Endometrial microvascular endothelial cells (primary cell): ENCODE measurements around the gene PCGF3. TPM values are rescaled to one million over a fixed set of nuclear protein-coding genes. Genes with fewer than 3 reads are reported as not detected.
"Not testable (repeated sequence)": the region's sequence is repeated elsewhere in the genome, so short reads cannot be mapped to it uniquely, and the experiment has no call there.

Experiments
- in situ Hi-C: cut with HindIII; loops from 2 replicates; pipeline ENCODE4 v1.10.0; 2017; ENCODE audit warnings: low sequenced_read_pairs, low pct_unique_long_range_greater_than_20kb; ENCODE audit errors: inconsistent ontology term
- total RNA-seq: library from RNA; depleted of rRNA; stranded (reverse); fragments of >200 nt; gene quantifications from one replicate; pipeline ENCODE4 v1.2.3, GENCODE V29; 2015; ENCODE audit errors: inconsistent ontology term

PCGF3 gene
- total RNA-seq, 1 donor from 2014 or later: 42.6 TPM

GRCh38 chr4:718460-718859 is 12.8 kb downstream of the PCGF3 start:
- in situ Hi-C loops: no loop called here

DNA sequence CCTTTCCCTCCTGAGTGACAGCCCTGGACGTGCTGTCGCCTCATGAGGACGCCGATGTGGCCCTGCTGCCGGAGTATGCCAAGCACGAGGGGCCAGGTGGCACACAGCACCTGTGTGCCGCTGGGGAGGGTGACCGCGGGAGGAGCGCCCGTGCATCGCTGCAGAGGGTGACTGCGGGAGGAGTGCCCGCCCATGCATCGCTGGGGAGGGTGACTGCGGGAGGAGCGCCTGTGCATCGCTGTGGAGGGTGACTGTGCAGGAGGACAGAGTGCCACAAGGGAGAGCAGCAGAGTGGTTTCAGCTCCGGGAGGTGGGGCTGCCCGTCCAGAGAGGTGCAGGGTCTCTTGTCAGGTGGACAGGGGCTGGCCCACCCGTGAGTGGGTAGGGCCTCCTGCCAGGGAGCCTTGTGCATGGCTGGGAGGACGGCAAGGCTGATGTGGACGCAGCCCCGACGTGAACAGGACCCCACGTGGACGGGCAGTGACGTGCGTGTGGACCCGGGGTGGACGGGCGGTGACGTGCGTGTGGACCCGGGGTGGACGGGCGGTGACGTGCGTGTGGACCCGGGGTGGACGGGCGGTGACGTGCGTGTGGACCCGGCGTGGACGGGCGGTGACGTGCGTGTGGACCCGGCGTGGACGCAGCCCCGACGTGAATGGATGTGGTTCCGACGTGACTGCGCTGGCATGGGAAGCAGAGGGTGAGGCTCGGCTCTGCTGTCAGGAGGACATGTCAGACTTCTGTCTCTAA is 14.7 kb downstream of the PCGF3 start:
- in situ Hi-C loops: no loop called here

DNA sequence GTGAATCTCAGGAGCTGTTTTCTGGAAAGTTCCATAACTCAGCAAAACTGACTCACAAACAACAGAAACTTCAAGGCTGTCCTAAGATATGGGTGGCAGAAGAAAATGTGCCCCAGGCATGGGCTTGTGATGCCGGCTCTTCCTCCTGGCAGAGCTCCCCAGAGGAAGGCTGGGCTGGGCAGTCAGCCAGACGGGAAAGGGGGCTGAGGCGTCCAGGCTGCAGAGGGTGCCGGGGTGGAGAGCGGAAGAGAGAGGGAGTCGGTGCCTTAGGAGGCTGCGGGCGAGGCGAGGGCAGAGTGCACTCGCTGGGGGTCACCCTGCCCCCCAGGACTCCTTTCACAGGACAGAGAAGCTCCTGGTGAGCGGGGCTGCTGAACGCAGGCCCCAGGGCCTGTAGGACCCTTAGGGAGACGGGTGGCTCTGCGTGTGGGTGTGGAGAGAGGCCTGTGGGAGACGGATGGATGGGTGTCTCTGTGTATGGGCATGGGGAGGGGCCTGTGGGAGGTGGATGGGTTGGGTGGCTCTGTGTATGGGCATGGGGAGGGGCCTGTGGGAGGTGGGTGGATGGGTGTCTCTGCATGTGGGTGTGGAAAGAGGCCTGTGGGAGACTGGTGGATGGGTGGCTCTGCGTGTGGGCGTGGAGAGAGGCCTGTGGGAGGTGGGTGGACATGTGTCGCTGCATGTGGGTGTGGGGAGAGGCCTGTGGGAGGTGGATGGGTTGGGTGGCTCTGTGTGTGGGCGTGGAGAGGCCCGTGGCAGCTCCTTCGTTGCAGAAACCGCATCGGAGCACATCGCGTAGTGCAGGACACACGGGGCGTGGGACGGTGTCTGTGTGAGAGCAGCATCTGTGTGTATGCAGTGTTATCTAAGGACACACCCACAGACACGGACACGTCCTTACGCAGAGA is 15.9 kb downstream of the PCGF3 start:
- in situ Hi-C loops: no loop called here

- in situ Hi-C loops: no loop called here
These were observed 16.6 kb downstream of the PCGF3 start for GRCh38 chr4:722169-722725.

GRCh38 chr4:722851-723360 is 17.3 kb downstream of the PCGF3 start:
- in situ Hi-C loops: no loop called here

DNA sequence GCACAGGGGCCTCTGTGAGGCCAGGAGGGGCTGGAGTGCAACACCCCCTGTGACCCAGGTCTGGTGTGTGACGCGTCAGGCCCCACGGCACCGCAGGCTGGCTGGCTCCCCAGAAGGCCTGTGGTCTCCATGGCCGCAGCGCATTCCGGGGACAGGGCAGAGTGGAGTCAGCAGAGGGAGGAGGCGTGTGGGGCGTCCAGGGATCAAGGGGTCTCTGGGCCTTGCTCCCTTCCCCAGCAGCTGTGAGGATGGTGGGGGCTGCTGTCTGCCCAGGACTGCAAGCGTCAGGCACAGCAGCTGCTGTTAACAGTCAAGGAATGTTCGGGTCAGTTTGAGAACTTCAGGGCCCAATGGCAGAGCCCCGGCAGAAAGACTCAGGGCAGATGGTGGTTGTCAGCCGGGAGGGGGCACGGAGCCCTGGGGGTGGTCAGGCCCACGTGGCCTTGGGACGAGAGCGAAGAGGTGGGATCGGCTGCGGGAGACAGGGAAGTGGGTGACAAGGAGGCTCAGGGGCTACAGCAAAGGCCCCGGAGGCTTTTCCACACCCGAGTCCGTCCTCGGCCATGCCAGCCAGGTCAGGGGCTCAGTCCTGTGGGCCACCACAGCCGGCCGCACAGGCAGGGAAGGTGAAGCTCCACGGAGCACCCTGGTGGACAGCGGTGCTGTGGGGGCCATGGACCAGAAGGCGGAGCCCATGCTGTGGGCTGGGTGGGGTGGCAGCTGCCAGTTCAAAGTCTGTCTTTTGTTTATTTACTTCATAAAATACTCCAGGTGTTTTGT is 18.3 kb downstream of the PCGF3 start:
- in situ Hi-C loops: no loop called here

- in situ Hi-C loops: no loop called here
These were observed 20.0 kb downstream of the PCGF3 start for GRCh38 chr4:725391-726234.

DNA sequence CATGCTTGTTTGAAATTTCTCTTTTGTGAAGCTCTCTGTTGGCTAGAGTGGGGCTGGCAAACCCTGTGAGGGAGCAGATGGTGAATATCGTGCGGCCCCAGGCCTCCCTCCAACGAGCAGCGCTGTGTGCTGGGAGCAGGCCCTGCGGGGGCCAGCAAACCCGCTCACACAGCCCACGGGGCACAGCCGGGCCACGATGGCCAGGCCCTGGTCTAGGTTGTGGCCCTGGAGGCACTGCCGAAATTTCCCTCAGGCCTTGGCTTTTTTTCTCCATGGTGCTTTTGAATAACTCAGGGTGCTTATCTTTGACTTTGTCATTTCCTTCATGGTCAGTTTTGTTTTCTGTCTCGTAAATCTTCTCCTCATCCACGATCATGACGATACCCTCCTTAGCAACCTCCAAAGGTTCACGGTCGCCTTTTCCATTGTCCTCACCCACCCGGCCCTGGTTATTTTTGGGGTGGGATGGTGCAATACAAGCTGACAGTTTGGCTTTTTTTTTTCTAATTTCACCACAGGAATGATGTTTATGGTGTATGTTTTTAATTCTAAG is 20.7 kb downstream of the PCGF3 start:
- in situ Hi-C loops: no loop called here

GRCh38 chr4:726838-727237 is 21.2 kb downstream of the PCGF3 start:
- in situ Hi-C loops: no loop called here

DNA sequence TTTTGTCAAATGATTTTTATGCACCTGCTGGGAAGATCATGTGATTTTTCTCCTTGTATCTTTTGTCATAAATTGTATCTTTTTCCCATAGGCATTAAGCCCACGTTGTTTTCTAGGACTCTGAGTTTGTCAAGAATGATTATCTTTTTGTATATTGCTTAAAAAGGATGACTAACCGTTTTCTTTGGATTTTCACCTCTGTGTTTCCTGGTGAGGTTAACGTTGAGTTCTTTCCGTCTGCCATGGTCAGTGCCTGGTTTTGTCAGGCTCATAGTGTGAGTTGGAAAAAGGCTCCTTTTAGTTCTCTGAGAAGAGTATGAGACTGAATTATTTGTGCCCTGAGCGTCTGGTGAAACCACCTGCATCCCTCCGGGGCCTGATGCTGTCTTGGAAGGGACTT is 21.9 kb downstream of the PCGF3 start:
- in situ Hi-C loops: no loop called here

- in situ Hi-C loops: no loop called here
These were observed 24.0 kb downstream of the PCGF3 start for GRCh38 chr4:729336-730315.

DNA sequence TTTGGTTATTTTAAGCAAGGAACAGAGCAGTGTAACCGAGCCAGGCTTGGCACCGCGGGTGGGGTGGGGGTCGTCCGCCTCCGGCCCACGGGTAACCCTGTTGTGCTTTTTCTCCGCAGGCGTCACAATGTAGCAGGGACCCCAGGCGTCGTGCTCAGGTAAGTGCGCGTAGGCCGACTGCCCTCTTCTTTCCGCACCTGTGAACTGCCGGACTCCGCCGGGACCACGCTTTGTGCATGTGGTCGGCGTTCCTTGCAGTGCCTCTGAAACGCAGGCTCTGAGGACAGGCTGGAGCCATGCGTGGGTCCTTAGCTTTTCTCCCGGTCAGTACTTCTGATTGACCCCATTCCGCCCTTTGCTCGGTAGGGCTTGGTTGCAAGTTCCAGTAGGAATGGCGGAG is 24.9 kb downstream of the PCGF3 start:
- in situ Hi-C loops: no loop called here

- in situ Hi-C loops: not testable (repeated sequence)
These were observed 25.6 kb downstream of the PCGF3 start for GRCh38 chr4:730946-731904.

DNA sequence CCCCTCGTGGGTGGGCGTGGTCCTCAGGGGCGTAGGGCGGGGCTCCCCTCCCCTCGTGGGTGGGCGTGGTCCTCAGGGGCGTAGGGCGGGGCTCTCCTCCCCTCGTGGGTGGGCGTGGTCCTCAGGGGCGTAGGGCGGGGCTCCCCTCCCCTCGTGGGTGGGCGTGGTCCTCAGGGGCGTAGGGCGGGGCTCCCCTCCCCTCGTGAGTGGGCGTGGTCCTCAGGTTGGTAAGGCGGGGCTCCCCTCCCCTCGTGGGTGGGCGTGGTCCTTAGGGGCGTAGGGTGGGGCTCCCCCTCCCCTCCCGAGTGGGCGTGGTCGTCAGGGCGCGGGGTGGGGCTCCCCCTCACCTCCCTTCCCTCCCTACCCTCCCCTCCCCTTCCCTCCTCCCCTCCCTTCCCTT is 26.3 kb downstream of the PCGF3 start:
- in situ Hi-C loops: not testable (repeated sequence)

GRCh38 chr4:732486-732885 is 26.9 kb downstream of the PCGF3 start:
- in situ Hi-C loops: no loop called here
